Loucy (cell line): ENCODE measurements around the gene MBNL1.
"Not testable (repeated sequence)": the region's sequence is repeated elsewhere in the genome, so short reads cannot be mapped to it uniquely, and the experiment has no call there.

Experiments used
- H2AFZ ChIP-seq: fragments of 200-600 bp; sonication (generic); 2 replicates; pipeline ENCODE4 v1.6.0; 2016; ENCODE audit warnings: antibody characterized with exemption, mild to moderate bottlenecking, low read length, moderate library complexity
- H3F3A ChIP-seq: fragments of 200-600 bp; 2 replicates; pipeline ENCODE4 v1.6.0; 2016; ENCODE audit warnings: antibody characterized with exemption, low read depth, mild to moderate bottlenecking
- H3K27me3 ChIP-seq: fragments of 200-600 bp; sonication (generic); 2 replicates; pipeline ENCODE4 v1.6.1; 2014; ENCODE audit warnings: low read length, mild to moderate bottlenecking; ENCODE audit not compliant: insufficient read depth, poor library complexity, severe bottlenecking
- H3K36me3 ChIP-seq: fragments of 200-600 bp; sonication (generic); 2 replicates; pipeline ENCODE4 v1.6.1; 2016; ENCODE audit warnings: low read length; ENCODE audit not compliant: insufficient read depth
- H3K4me1 ChIP-seq: fragments of 200-600 bp; sonication (generic); 2 replicates; pipeline ENCODE4 v1.5.1; 2014; ENCODE audit warnings: low read length, mild to moderate bottlenecking; ENCODE audit not compliant: insufficient read depth, poor library complexity, severe bottlenecking
- H3K4me2 ChIP-seq: fragments of 200-600 bp; sonication (generic); 2 replicates; pipeline ENCODE4 v1.6.0; 2014; ENCODE audit warnings: antibody characterized with exemption, low read length, low read depth, mild to moderate bottlenecking; ENCODE audit not compliant: poor library complexity, severe bottlenecking
- H3K4me3 ChIP-seq: fragments of 200-600 bp; sonication (generic); 2 replicates; pipeline ENCODE4 v1.5.1; 2014; ENCODE audit warnings: low read length, mild to moderate bottlenecking, mixed read lengths; ENCODE audit not compliant: poor library complexity, severe bottlenecking
- H3K79me2 ChIP-seq: fragments of 200-600 bp; sonication (generic); 2 replicates; pipeline ENCODE4 v1.6.1; 2014; ENCODE audit warnings: low read length; ENCODE audit not compliant: insufficient read depth
- H3K9ac ChIP-seq: fragments of 200-600 bp; sonication (generic); 2 replicates; pipeline ENCODE4 v1.6.0; 2014; ENCODE audit warnings: mild to moderate bottlenecking, low read depth, low read length, moderate library complexity; ENCODE audit not compliant: poor library complexity, severe bottlenecking
- H3K9me2 ChIP-seq: fragments of 200-600 bp; sonication (generic); replicated peaks from 2 replicates; pipeline ENCODE4 v1.6.1; 2016; ENCODE audit warnings: low read depth, low read length, mixed read lengths
- H3K9me3 ChIP-seq: fragments of 200-600 bp; sonication (generic); 2 replicates; pipeline ENCODE4 v1.6.1; 2014; ENCODE audit warnings: mild to moderate bottlenecking, antibody characterized with exemption, low read length, low read depth; ENCODE audit not compliant: insufficient read depth
- H4K20me1 ChIP-seq: fragments of 200-600 bp; sonication (generic); 2 replicates; pipeline ENCODE4 v1.6.0; 2014; ENCODE audit warnings: antibody characterized with exemption, low read length, mild to moderate bottlenecking; ENCODE audit not compliant: insufficient read depth, poor library complexity, severe bottlenecking
- EZH2phosphoT487 ChIP-seq: fragments of 200-600 bp; IDR thresholded peaks from 2 replicates; pipeline ENCODE4 v1.6.1; 2018; ENCODE audit warnings: antibody characterized with exemption, mild to moderate bottlenecking, moderate library complexity, borderline replicate concordance
- TF ChIP-seq, protein P1 (sequence below): fragments of 200-600 bp; sonication (generic); conservative IDR thresholded peaks from 2 replicates; pipeline ENCODE4 v1.5.1; 2014; ENCODE audit warnings: mild to moderate bottlenecking, antibody characterized with exemption, low read length

MBNL1 gene

DNA sequence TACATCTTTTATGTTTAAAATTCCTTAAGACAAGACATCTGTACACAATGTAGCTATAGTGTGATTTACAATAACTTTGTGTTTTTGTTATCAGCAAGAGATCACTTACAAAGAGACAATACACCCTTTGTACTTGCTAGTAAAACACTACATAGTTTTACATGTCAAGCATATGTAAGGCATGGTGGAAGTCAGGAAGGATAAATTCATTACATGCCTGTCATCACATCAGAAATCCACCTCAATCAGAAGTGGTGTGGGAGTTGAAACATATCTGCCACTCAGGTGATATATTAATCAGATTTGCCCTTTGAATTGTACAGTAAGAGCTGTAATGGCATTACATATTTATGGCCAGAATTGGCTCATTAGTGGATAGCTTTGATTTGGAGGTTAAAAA is 95.5 kb downstream of the MBNL1 start:
- peaks cover 99% of the 10 kb centered on the region for H3K79me2 ChIP-seq
- H3K36me3 ChIP-seq: peaks cover 3% of the 10 kb centered on the region; the same call in 1 of the 2 replicates

DNA sequence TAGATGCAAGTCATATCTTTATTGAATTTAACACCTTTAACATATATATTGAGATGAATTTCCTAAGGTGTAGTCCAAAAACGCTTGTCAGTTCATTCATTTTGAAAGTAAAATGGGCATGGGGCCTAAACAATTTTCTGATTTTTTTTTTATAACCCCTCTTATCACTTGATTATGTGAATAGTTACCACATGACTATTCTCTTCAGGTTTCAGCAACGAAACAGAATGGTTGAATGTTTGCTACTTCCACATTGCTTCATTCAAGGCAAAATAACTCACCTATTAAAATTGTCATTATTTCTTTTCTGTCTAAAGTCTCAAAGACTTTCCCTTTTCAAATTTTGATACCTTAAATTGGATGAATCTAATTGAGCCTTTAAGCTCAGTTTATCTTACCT is 96.4 kb downstream of the MBNL1 start:
- Histone ChIP-seq H3K9ac (no peak overlapping the region), H3K27me3 (no peaks in the 10 kb centered on the region), H4K20me1 (peaks cover 78% of the 10 kb centered on the region), H3F3A (no peaks in the 10 kb centered on the region), H3K9me3 (no peaks in the 10 kb centered on the region), H3K36me3 (peaks cover 3% of the 10 kb centered on the region; the same call in 1 of the 2 replicates), H3K79me2 (peaks cover 99% of the 10 kb centered on the region), H3K4me1 (peaks cover 4% of the 10 kb centered on the region), H2AFZ (no peak overlapping the region), H3K4me2 (no peak overlapping the region), H3K9me2 (no peaks in the 10 kb centered on the region), H3K4me3 (no peak overlapping the region)
- TF ChIP-seq EZH2phosphoT487: no peak
- TF ChIP-seq, protein P1, sequence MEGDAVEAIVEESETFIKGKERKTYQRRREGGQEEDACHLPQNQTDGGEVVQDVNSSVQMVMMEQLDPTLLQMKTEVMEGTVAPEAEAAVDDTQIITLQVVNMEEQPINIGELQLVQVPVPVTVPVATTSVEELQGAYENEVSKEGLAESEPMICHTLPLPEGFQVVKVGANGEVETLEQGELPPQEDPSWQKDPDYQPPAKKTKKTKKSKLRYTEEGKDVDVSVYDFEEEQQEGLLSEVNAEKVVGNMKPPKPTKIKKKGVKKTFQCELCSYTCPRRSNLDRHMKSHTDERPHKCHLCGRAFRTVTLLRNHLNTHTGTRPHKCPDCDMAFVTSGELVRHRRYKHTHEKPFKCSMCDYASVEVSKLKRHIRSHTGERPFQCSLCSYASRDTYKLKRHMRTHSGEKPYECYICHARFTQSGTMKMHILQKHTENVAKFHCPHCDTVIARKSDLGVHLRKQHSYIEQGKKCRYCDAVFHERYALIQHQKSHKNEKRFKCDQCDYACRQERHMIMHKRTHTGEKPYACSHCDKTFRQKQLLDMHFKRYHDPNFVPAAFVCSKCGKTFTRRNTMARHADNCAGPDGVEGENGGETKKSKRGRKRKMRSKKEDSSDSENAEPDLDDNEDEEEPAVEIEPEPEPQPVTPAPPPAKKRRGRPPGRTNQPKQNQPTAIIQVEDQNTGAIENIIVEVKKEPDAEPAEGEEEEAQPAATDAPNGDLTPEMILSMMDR: no peak

More for the DNA sequence above, 95.5 kb downstream of the MBNL1 start:
- H3K9me3 ChIP-seq: no peaks in the 10 kb centered on the region
- H3K4me1 ChIP-seq: peaks cover 4% of the 10 kb centered on the region
- H3K4me3 ChIP-seq: no peak overlapping the region
- H3K9me2 ChIP-seq: no peaks in the 10 kb centered on the region
- no peak overlapping the region for H2AFZ ChIP-seq
- H4K20me1 ChIP-seq: peaks cover 78% of the 10 kb centered on the region
- H3F3A ChIP-seq: no peaks in the 10 kb centered on the region
- no peak for TF ChIP-seq EZH2phosphoT487
- TF ChIP-seq, protein P1: no peak
- no peak overlapping the region for H3K9ac ChIP-seq
- no peaks in the 10 kb centered on the region for H3K27me3 ChIP-seq
- no peak overlapping the region for H3K4me2 ChIP-seq

DNA sequence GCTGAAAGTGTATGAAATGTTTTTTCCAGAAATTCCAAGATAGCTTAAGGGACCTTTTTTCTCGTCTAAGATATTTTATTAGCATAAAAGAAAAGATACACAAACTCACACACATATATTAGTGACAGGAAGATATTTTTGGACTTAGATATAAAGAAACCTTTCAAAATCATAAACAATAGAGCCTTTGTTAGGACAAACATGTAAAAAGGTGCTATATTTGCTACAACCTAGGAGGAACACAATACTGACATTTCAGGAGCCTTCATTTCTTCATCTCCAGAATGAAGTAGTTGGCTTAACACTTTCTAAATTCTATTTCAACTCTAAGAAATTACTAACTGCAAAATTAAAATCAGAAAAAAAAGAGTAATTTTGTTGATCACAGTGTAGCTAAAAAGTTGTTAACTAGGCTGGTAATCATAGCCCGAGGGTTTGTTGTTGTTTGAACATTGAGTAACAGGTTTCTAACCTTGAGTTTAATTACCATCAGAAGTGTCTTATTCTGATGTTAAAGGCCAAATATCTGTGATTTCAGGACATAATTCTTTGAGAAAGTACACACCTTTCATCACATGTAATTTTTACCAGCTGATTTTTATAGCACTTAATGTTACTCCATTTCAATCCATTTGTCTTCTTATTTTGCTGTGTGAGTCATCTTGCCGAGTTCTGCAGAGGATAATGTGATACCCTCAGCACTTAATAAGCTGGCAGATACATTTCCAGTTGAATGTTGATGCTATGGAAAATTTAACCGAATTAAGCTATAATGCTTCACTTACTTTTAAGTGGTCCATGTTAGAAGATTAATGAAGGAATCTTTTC is 97.3 kb downstream of the MBNL1 start:
- Histone ChIP-seq H3K4me1 (peaks cover 4% of the 10 kb centered on the region), H3K9me2 (no peaks in the 10 kb centered on the region), H3K9ac (no peak overlapping the region), H3F3A (no peaks in the 10 kb centered on the region), H3K4me2 (no peak overlapping the region), H3K79me2 (peaks cover 100% of the 10 kb centered on the region), H3K4me3 (no peak overlapping the region), H4K20me1 (peaks cover 70% of the 10 kb centered on the region), H3K27me3 (no peaks in the 10 kb centered on the region), H3K36me3 (peaks cover 3% of the 10 kb centered on the region; the same call in 1 of the 2 replicates), H3K9me3 (no peaks in the 10 kb centered on the region), H2AFZ (no peak overlapping the region)
- no peak for TF ChIP-seq EZH2phosphoT487
- TF ChIP-seq, protein P1: no peak

DNA sequence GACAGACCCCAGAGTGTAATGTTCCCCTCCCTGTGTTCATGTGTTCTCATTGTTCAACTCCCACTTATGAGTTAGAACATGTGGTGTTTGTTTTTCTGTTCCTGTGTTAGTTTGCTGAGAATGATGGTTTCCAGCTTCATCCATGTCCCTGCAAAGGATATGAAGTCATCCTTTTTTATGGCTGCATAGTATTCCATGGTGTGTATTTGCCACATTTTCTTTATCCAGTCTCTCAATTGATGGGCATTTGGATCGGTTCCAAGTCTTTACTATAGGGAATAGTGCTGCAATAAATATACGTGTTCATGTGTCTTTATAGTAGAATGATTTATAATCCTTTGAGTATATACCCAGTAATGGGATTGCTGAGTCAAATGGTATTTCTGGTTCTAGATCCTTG is 98.5 kb downstream of the MBNL1 start:
- H4K20me1 ChIP-seq: peaks cover 64% of the 10 kb centered on the region

DNA sequence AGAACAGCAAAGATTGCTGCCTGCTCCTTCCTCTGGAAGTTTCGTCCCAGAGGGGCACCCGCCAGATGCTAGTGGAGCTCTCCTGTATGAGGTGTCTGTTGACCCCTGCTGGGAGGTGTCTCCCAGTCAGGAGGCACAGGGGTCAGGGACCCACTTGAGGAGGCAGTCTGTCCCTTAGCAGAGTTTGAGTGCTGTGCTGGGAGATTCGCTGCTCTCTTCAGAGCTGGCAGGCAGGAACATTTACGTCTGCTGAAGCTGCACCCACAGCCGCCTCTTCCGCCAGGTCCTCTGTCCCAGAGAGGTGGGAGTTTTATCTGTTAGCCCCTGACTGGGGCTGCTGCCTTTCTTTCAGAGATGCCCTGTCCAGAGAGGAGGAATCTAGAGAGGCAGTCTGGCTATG is 103.9 kb downstream of the MBNL1 start:
- H3F3A ChIP-seq, H3K4me2 ChIP-seq, H3K4me3 ChIP-seq, H3K9me3 ChIP-seq, H3K9me2 ChIP-seq, H2AFZ ChIP-seq, H3K27me3 ChIP-seq, H3K9ac ChIP-seq, H3K4me1 ChIP-seq: not testable (repeated sequence)
- Histone ChIP-seq H3K36me3 (peaks cover 25% of the 10 kb centered on the region; the same call in 1 of the 2 replicates), H4K20me1 (peaks cover 74% of the 10 kb centered on the region), H3K79me2 (peaks cover 100% of the 10 kb centered on the region)

More for the DNA sequence above, 98.5 kb downstream of the MBNL1 start:
- not testable (repeated sequence) for H3F3A ChIP-seq, H3K9ac ChIP-seq, H2AFZ ChIP-seq, H3K4me2 ChIP-seq, H3K27me3 ChIP-seq, H3K36me3 ChIP-seq, H3K9me2 ChIP-seq, H3K9me3 ChIP-seq, H3K4me3 ChIP-seq, H3K4me1 ChIP-seq
- H3K79me2 ChIP-seq: peaks cover 100% of the 10 kb centered on the region
